ENCODE data around the gene CCDC91. TPM values are rescaled to one million over a fixed set of nuclear protein-coding genes. Genes with fewer than 3 reads are reported as not detected.

The CCDC91 gene
- total RNA-seq, 6 experiments from 2014 or later = 10.0 to 21.5 (median 13.9) TPM

DNA sequence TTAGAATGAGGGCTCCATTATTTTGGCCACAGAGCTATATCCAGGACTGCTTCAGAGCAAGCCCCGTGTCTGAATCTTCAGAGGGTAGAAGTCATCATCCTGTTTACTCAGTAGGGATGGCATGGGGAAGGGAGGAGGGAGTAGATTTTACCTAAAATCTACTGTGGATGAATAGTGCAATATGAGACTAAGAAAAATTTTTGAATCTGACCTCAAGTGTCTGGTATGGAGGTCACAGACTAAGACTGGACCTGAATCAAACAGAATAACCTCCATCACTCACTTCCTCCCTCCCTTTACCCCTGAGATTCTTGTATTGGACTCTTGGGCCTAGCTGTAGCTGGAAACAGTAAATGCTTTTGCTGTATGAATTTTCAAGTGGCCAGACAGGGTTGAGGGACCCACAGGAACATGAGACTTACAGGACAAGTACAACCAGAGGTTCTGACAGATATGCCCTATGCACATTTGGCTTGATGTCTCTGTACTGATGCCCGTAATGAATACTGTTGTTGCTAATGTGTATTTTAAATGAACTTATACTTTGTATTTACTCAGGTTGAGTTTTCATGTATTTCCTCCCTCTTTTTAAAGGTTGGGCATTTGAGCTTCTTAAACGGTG lies 78.5 kb downstream of the CCDC91 start:
- ATAC-seq (no peak), DNase-seq (no peak)
- no peak overlapping the region for H3K27ac ChIP-seq
- TF ChIP-seq POLR2A (IDR thresholded peaks at IDR 0.05) = no peak
- TF ChIP-seq, protein P1, sequence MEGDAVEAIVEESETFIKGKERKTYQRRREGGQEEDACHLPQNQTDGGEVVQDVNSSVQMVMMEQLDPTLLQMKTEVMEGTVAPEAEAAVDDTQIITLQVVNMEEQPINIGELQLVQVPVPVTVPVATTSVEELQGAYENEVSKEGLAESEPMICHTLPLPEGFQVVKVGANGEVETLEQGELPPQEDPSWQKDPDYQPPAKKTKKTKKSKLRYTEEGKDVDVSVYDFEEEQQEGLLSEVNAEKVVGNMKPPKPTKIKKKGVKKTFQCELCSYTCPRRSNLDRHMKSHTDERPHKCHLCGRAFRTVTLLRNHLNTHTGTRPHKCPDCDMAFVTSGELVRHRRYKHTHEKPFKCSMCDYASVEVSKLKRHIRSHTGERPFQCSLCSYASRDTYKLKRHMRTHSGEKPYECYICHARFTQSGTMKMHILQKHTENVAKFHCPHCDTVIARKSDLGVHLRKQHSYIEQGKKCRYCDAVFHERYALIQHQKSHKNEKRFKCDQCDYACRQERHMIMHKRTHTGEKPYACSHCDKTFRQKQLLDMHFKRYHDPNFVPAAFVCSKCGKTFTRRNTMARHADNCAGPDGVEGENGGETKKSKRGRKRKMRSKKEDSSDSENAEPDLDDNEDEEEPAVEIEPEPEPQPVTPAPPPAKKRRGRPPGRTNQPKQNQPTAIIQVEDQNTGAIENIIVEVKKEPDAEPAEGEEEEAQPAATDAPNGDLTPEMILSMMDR (IDR thresholded peaks at IDR 0.05) = no peak
- no peak overlapping the region for H3K4me3 ChIP-seq
- WGBS (ENCODE audit: insufficient coverage, low coverage, low lambda C conversion rate, missing lambda C conversion rate) = 81% methylated on average over 3 of the region's 3 CpGs
- H3K27me3 ChIP-seq = no peaks in the 10 kb centered on the region
- peaks cover 0 to 4% (median 0%) of the 10 kb centered on the region in 4 donors for H3K9me3 ChIP-seq
- H3K36me3 ChIP-seq = no peaks in the 10 kb centered on the region
- H3K4me1 ChIP-seq = no peaks in the 10 kb centered on the region
- intact Hi-C loops (cut with DNase I) = no loop called here

DNA sequence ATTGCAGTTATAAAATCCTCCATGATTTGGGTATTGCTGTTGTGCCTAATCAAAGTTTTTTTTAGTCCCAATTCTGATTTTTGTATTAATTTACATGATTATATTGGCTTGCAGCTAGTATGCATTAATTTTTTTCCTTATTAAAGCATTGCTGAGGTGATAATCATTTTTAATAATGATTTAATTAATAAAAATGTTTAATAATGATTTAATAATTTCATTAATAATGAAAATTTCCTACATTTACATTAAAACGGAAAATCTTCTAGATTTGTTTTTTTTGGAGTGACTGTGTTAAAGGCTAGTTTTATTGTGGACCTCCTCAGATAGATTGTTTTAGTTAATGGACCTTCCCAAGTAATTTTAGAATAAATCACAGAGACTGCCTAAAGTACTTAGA lies 79.6 kb downstream of the CCDC91 start:
- no peaks in the 10 kb centered on the region for H3K4me1 ChIP-seq
- intact Hi-C loops (cut with DNase I) = no loop called here
- peaks cover 0 to 4% (median 0%) of the 10 kb centered on the region in 4 donors for H3K9me3 ChIP-seq
- no peak overlapping the region for H3K4me3 ChIP-seq
- H3K27ac ChIP-seq = no peak overlapping the region
- H3K27me3 ChIP-seq = no peaks in the 10 kb centered on the region
- H3K36me3 ChIP-seq = no peaks in the 10 kb centered on the region
- DNase-seq (no peak), ATAC-seq (no peak)
- WGBS (ENCODE audit: insufficient coverage, low coverage, low lambda C conversion rate, missing lambda C conversion rate) = 96% methylated on average over 1 of the region's 1 CpG
- no peak for TF ChIP-seq POLR2A (IDR thresholded peaks at IDR 0.05)
- TF ChIP-seq, protein P1 (IDR thresholded peaks at IDR 0.05) = no peak

DNA sequence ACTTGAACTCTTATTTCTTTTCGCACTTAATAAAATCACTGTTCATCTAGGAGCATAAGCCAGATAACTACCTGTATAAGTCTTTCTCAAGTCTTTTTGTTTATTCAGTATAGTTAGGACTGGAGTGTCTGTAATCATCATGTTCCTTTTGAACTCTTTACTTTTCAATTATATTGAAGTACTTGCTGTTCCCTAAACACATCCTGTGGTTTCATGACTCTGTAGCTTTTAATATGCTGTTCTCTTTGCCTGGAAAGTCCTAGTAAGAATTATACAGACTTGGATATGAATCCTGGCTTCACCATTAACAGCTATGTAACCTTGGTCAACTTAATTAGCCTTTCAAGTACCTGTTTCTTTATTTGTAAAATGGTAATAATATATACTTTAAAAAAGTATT lies 88.2 kb downstream of the CCDC91 start:
- intact Hi-C loops (cut with DNase I) = no loop called here
- DNase-seq (no peak), ATAC-seq (no peak)
- 86% methylated on average over 1 of the region's 1 CpG for WGBS (ENCODE audit: insufficient coverage, low coverage, low lambda C conversion rate, missing lambda C conversion rate)
- Histone ChIP-seq H3K9me3 (no peaks in the 10 kb centered on the region), H3K4me3 (no peak overlapping the region), H3K27ac (no peak overlapping the region), H3K27me3 (no peaks in the 10 kb centered on the region), H3K4me1 (no peaks in the 10 kb centered on the region), H3K36me3 (no peaks in the 10 kb centered on the region)
- TF ChIP-seq, protein P1 (IDR thresholded peaks at IDR 0.05) = no peak
- TF ChIP-seq POLR2A (IDR thresholded peaks at IDR 0.05) = no peak

DNA sequence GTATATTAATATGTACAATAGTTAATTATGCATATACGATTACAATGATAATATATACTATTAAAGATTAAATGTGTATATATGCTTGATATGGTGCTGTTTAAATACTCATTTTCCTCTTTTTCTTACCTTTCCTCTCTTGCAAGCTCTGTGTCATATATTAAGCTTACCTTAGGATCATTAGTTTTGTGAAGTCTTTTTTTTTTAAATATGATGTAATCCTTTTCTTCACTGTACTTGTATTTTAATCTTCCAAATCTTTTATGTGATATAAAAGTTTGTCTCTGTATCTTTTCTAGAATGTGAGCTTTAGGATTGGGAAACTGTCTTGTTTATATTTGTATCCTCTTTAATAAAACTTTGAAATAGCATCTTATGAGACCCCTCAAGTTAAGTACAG lies 88.7 kb downstream of the CCDC91 start:
- no peaks in the 10 kb centered on the region for H3K4me1 ChIP-seq
- TF ChIP-seq, protein P1 (IDR thresholded peaks at IDR 0.05) = no peak
- no peak for TF ChIP-seq POLR2A (IDR thresholded peaks at IDR 0.05)
- no peak for DNase-seq
- no peaks in the 10 kb centered on the region for H3K27me3 ChIP-seq
- intact Hi-C loops (cut with DNase I) = no loop called here
- no peak overlapping the region for H3K27ac ChIP-seq
- no peaks in the 10 kb centered on the region for H3K9me3 ChIP-seq
- H3K36me3 ChIP-seq = no peaks in the 10 kb centered on the region
- no peak for ATAC-seq
- no peak overlapping the region for H3K4me3 ChIP-seq
- WGBS (ENCODE audit: insufficient coverage, low coverage, low lambda C conversion rate, missing lambda C conversion rate) = 94% methylated on average over 1 of the region's 1 CpG

DNA sequence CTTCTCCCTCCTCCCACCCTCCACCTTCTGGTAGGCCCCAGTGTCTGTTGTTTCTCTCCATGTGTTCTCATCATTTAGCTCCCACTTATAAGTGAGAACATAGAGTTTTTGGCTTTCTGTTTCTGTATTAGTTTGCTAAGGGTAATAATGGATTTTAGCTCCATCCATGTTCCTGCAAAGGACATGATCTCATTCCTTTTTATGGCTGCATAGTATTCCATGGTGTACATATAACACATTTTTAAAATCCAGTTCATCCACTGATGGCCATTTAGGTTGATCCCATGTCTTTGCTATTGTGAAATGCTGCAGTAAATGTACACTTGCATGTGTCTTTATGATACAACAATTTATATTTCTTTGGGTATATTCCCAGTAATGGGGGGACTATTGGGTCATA lies 96.1 kb downstream of the CCDC91 start:
- no peaks in the 10 kb centered on the region for H3K27me3 ChIP-seq
- DNase-seq (no peak), ATAC-seq (no peak)
- no peaks in the 10 kb centered on the region for H3K4me1 ChIP-seq
- TF ChIP-seq, protein P1 (IDR thresholded peaks at IDR 0.05) = no peak
- TF ChIP-seq POLR2A (IDR thresholded peaks at IDR 0.05) = no peak
- no peaks in the 10 kb centered on the region for H3K36me3 ChIP-seq
- intact Hi-C loops (cut with DNase I) = no loop called here
- no peak overlapping the region for H3K27ac ChIP-seq
- peaks cover 0 to 5% (median 2%) of the 10 kb centered on the region in 4 donors for H3K9me3 ChIP-seq
- H3K4me3 ChIP-seq = no peak overlapping the region
